GM23248 (cell line): ENCODE results near the gene NEUROD2. TPM values are rescaled to one million over a fixed set of nuclear protein-coding genes. Genes with fewer than 3 reads are reported as not detected.

Source experiments
- DNase-seq: peaks from one replicate; pipeline ENCODE4 v3.0.0-alpha.2; 2015
- H2AFZ ChIP-seq: fragments of 200-600 bp; sonication (generic); 2 replicates; pipeline ENCODE4 v1.6.1; 2016; ENCODE audit warnings: antibody characterized with exemption
- H3F3A ChIP-seq: fragments of 200-600 bp; sonication (generic); 2 replicates; pipeline ENCODE4 v1.6.1; 2016; ENCODE audit warnings: mild to moderate bottlenecking, antibody characterized with exemption, mixed run types; ENCODE audit not compliant: insufficient read depth
- H3K27ac ChIP-seq: fragments of 200-600 bp; sonication (generic); 2 replicates; pipeline ENCODE4 v1.5.1; 2016; ENCODE audit warnings: mild to moderate bottlenecking
- H3K27me3 ChIP-seq: fragments of 200-600 bp; sonication (generic); replicated peaks from 2 replicates; pipeline ENCODE4 v1.6.1; 2016; ENCODE audit warnings: mild to moderate bottlenecking; ENCODE audit not compliant: insufficient read depth
- H3K36me3 ChIP-seq: fragments of 200-600 bp; sonication (generic); 2 replicates; pipeline ENCODE4 v1.6.1; 2016; ENCODE audit warnings: low read depth, mild to moderate bottlenecking
- H3K4me1 ChIP-seq: fragments of 200-600 bp; sonication (generic); 2 replicates; pipeline ENCODE4 v1.6.1; 2016; ENCODE audit warnings: mild to moderate bottlenecking; ENCODE audit not compliant: insufficient read depth
- H3K4me2 ChIP-seq: fragments of 200-600 bp; sonication (generic); one replicate; pipeline ENCODE4 v1.6.1; 2016; ENCODE audit warnings: mild to moderate bottlenecking; ENCODE audit not compliant: unreplicated experiment
- H3K4me3 ChIP-seq: fragments of 200-600 bp; sonication (generic); 2 replicates; pipeline ENCODE4 v1.5.1; 2016; ENCODE audit warnings: mild to moderate bottlenecking
- H3K79me2 ChIP-seq: fragments of 200-600 bp; sonication (generic); 2 replicates; pipeline ENCODE4 v1.6.1; 2016; ENCODE audit warnings: mild to moderate bottlenecking; ENCODE audit not compliant: insufficient read depth
- H3K9ac ChIP-seq: fragments of 200-600 bp; sonication (generic); 2 replicates; pipeline ENCODE4 v1.6.1; 2016; ENCODE audit warnings: mild to moderate bottlenecking
- H3K9me2 ChIP-seq: fragments of 200-600 bp; sonication (generic); 2 replicates; pipeline ENCODE4 v1.6.1; 2016; ENCODE audit warnings: mixed run types, mild to moderate bottlenecking, moderate library complexity; ENCODE audit not compliant: insufficient read depth
- H3K9me3 ChIP-seq: fragments of 200-600 bp; sonication (generic); one replicate; pipeline ENCODE4 v1.6.1; 2017; ENCODE audit warnings: low read depth
- H4K20me1 ChIP-seq: fragments of 200-600 bp; sonication (generic); 2 replicates; pipeline ENCODE4 v1.6.0; 2016; ENCODE audit not compliant: insufficient read depth
- EZH2 ChIP-seq: fragments of 200-600 bp; sonication (generic); IDR thresholded peaks from 2 replicates; pipeline ENCODE4 v1.6.1; 2018; ENCODE audit warnings: antibody characterized with exemption, mild to moderate bottlenecking; ENCODE audit not compliant: insufficient read depth, poor library complexity, severe bottlenecking
- EZH2phosphoT487 ChIP-seq: fragments of 200-600 bp; sonication (generic); IDR thresholded peaks from 2 replicates; pipeline ENCODE4 v1.6.1; 2018; ENCODE audit warnings: antibody characterized with exemption, moderate library complexity, mild to moderate bottlenecking, low read depth; ENCODE audit not compliant: insufficient read depth
- WGBS, 2 experiments: methylation state at CpG; one replicate each; pipeline ENCODE4 v1.1.6; 2015 to 2017; ENCODE audit warnings: low lambda C conversion rate in 2 of 2, low coverage in 1 of 2; ENCODE audit errors: missing lambda C conversion rate in 2 of 2; 5-methylcytosine and 5-hydroxymethylcytosine counted together
- in situ Hi-C: fragments of 300-500 bp; cut with MboI; formaldehyde crosslinking; loops from 2 replicates; pipeline ENCODE4 v1.15.0; 2020
- polyA plus RNA-seq: library from polyadenylated mRNA; unstranded; fragments of >200 nt; fragmentation: Nextera tagmentation; extraction: Ambion mirVana; gene quantifications from 2 replicates; pipeline ENCODE4 v1.2.1, GENCODE V29; 2016
- total RNA-seq: library from RNA; depleted of rRNA; stranded (reverse); fragments of >200 nt; shearing (Covaris generic); gene quantifications from 2 replicates; pipeline ENCODE4 v1.2.3, GENCODE V29; 2014

NEUROD2 gene
- total and polyA plus RNA-seq, 2 experiments from 2014 or later, result not detected

- Histone ChIP-seq H3K36me3 (no peaks in the 10 kb centered on the region), H3K9me2 (no peaks in the 10 kb centered on the region), H3K4me1 (peaks cover 24% of the 10 kb centered on the region), H3K27ac (no peak overlapping the region), H2AFZ (no peak overlapping the region), H3K9ac (no peak overlapping the region), H4K20me1 (0 out of 2 replicates have a peak, but pooled peaks cover 2% of the 10 kb centered on the region), H3K79me2 (peaks cover 89% of the 10 kb centered on the region), H3K27me3 (no peaks in the 10 kb centered on the region), H3K4me3 (no peak overlapping the region), H3K9me3 (no peaks in the 10 kb centered on the region), H3K4me2 (no peak overlapping the region), H3F3A (no peaks in the 10 kb centered on the region)
- WGBS, 2 experiments, result 98 to 100% methylated on average over 4 of the region's 4 CpGs
- no peak for DNase-seq
- in situ Hi-C loops, result no loop called here
- TF ChIP-seq EZH2phosphoT487 (no peak), EZH2 (no peak)
Measured at GRCh38 chr17:39641097-39641496, 33.4 kb upstream of the NEUROD2 start.

- no peaks in the 10 kb centered on the region for H4K20me1 ChIP-seq
- no peak for DNase-seq
- no peak overlapping the region for H3K4me3 ChIP-seq
- no peak overlapping the region for H3K27ac ChIP-seq
- no peak overlapping the region for H3K4me2 ChIP-seq
- H2AFZ ChIP-seq, result no peak overlapping the region
- 35 to 39% methylated on average over 4 of the region's 4 CpGs for whole genome bisulfite sequencing, 2 experiments
- TF ChIP-seq EZH2 (no peak), EZH2phosphoT487 (no peak)
- H3K36me3 ChIP-seq, result no peaks in the 10 kb centered on the region
- peaks cover 84% of the 10 kb centered on the region for H3K79me2 ChIP-seq
- H3K9me3 ChIP-seq, result no peaks in the 10 kb centered on the region
- in situ Hi-C loops, result no loop called here
- H3K9me2 ChIP-seq, result no peaks in the 10 kb centered on the region
- H3K9ac ChIP-seq, result no peak overlapping the region
- H3F3A ChIP-seq, result no peaks in the 10 kb centered on the region
- H3K27me3 ChIP-seq, result no peaks in the 10 kb centered on the region
- peaks cover 24% of the 10 kb centered on the region for H3K4me1 ChIP-seq
Measured at GRCh38 chr17:39640591-39641031, 32.9 kb upstream of the NEUROD2 start.

- H3K4me2 ChIP-seq, result no peak overlapping the region
- no peaks in the 10 kb centered on the region for H3K27me3 ChIP-seq
- H3K27ac ChIP-seq, result no peak overlapping the region
- H3K36me3 ChIP-seq, result no peaks in the 10 kb centered on the region
- WGBS, 2 experiments, result 91 to 92% methylated on average over 11 of the region's 11 CpGs
- no peaks in the 10 kb centered on the region for H3K9me3 ChIP-seq
- peaks cover 76% of the 10 kb centered on the region for H3K79me2 ChIP-seq
- H2AFZ ChIP-seq, result no peak overlapping the region
- H3K9me2 ChIP-seq, result no peaks in the 10 kb centered on the region
- H3K4me3 ChIP-seq, result no peak overlapping the region
- no peaks in the 10 kb centered on the region for H3F3A ChIP-seq
- in situ Hi-C loops, result no loop called here
- H3K9ac ChIP-seq, result no peak overlapping the region
- DNase-seq, result no peak
- no peaks in the 10 kb centered on the region for H4K20me1 ChIP-seq
- H3K4me1 ChIP-seq, result peaks cover 24% of the 10 kb centered on the region
- no peak for TF ChIP-seq EZH2
- TF ChIP-seq EZH2phosphoT487, result no peak
Measured at GRCh38 chr17:39639566-39640458, 32.1 kb upstream of the NEUROD2 start.

- H3K79me2 ChIP-seq, result peaks cover 68% of the 10 kb centered on the region
- no peaks in the 10 kb centered on the region for H3K36me3 ChIP-seq
- no peaks in the 10 kb centered on the region for H3F3A ChIP-seq
- H2AFZ ChIP-seq, result no peak overlapping the region
- no peak overlapping the region for H3K4me2 ChIP-seq
- no peaks in the 10 kb centered on the region for H4K20me1 ChIP-seq
- H3K9ac ChIP-seq, result no peak overlapping the region
- H3K4me3 ChIP-seq, result no peak overlapping the region
- 68 to 86% methylated on average over 2 of the region's 2 CpGs for WGBS, 2 experiments
- H3K9me2 ChIP-seq, result no peaks in the 10 kb centered on the region
- H3K4me1 ChIP-seq, result peaks cover 24% of the 10 kb centered on the region
- no peaks in the 10 kb centered on the region for H3K9me3 ChIP-seq
- in situ Hi-C loops, result no loop called here
- no peak overlapping the region for H3K27ac ChIP-seq
- TF ChIP-seq EZH2phosphoT487, result no peak
- TF ChIP-seq EZH2, result no peak
- no peak for DNase-seq
- H3K27me3 ChIP-seq, result no peaks in the 10 kb centered on the region
Measured at GRCh38 chr17:39639043-39639442, 31.3 kb upstream of the NEUROD2 start.
